ENCODE measurements around the gene KRT28. TPM values are rescaled to one million over a fixed set of nuclear protein-coding genes. Genes with fewer than 3 reads are reported as not detected.
"Not testable (repeated sequence)": the region's sequence is repeated elsewhere in the genome, so short reads cannot be mapped to it uniquely, and the experiment has no call there.

The KRT28 gene
- total and polyA plus RNA-seq, 4 donors, result not detected

- Histone ChIP-seq H3K27me3 (ENCODE audit: control insufficient read depth in 3 of 3, insufficient read depth in 3 of 3, low read length in 2 of 3) (peaks cover 0 to 14% (median 6%) of the 10 kb centered on the region in 3 donors), H3K4me1 (ENCODE audit: control insufficient read depth in 5 of 5, insufficient read depth in 5 of 5, low read length in 5 of 5) (peaks cover 0 to 6% (median 0%) of the 10 kb centered on the region in 5 donors), H3K4me3 (no peak overlapping the region), H3K9me3 (ENCODE audit: control insufficient read depth in 4 of 4, insufficient read depth in 3 of 4, low read length in 3 of 4) (peaks cover 0 to 2% (median under 1%) of the 10 kb centered on the region in 4 donors), H3K9ac (ENCODE audit: insufficient read depth in 1 of 2, low read length in 2 of 2) (no peak overlapping the region), H3K36me3 (ENCODE audit: control insufficient read depth in 4 of 4, insufficient read depth in 4 of 4, low read length in 4 of 4) (peaks cover 0 to 7% (median 6%) of the 10 kb centered on the region in 4 donors), H3K27ac (ENCODE audit: low read depth in 1 of 2, low read length in 1 of 2) (no peak overlapping the region)
- 91 to 96% methylated on average over 3 of the region's 3 CpGs for WGBS, 2 donors
- no peak for TF ChIP-seq CTCF (IDR thresholded peaks at IDR 0.05; ENCODE audit: control extremely low read depth, extremely low read depth)
- ATAC-seq (ENCODE audit: insufficient read depth, low FRiP score) (no peak), DNase-seq (no peak)
Measured at GRCh38 chr17:40816569-40816968, 16.8 kb upstream of the KRT28 start.

- Histone ChIP-seq H3K9me3 (ENCODE audit: control insufficient read depth in 4 of 4, insufficient read depth in 3 of 4, low read length in 3 of 4) (peaks cover 0 to 2% (median under 1%) of the 10 kb centered on the region in 4 donors), H3K27me3 (ENCODE audit: control insufficient read depth in 3 of 3, insufficient read depth in 3 of 3, low read length in 2 of 3) (peaks cover 0 to 22% (median 16%) of the 10 kb centered on the region in 3 donors), H3K27ac (ENCODE audit: low read depth in 1 of 2, low read length in 1 of 2) (no peak overlapping the region), H3K9ac (ENCODE audit: insufficient read depth in 1 of 2, low read length in 2 of 2) (no peak overlapping the region), H3K4me1 (ENCODE audit: control insufficient read depth in 5 of 5, insufficient read depth in 5 of 5, low read length in 5 of 5) (peaks cover 0 to 5% (median 0%) of the 10 kb centered on the region in 5 donors), H3K4me3 (no peak overlapping the region), H3K36me3 (ENCODE audit: control insufficient read depth in 4 of 4, insufficient read depth in 4 of 4, low read length in 4 of 4) (peaks cover 0 to 7% (median 6%) of the 10 kb centered on the region in 4 donors)
- ATAC-seq (ENCODE audit: insufficient read depth, low FRiP score) (no peak), DNase-seq (no peak)
- no peak for TF ChIP-seq CTCF (IDR thresholded peaks at IDR 0.05; ENCODE audit: control extremely low read depth, extremely low read depth)
- whole genome bisulfite sequencing, 2 donors, result 89 to 92% methylated on average over 1 of the region's 1 CpG
Measured at GRCh38 chr17:40815381-40815780, 15.6 kb upstream of the KRT28 start.

GRCh38 chr17:40814657-40815056 lies 14.9 kb upstream of the KRT28 start:
- not testable (repeated sequence) for H3K9me3 ChIP-seq (ENCODE audit: control insufficient read depth in 4 of 4, insufficient read depth in 3 of 4, low read length in 3 of 4); ATAC-seq (ENCODE audit: insufficient read depth, low FRiP score); H3K36me3 ChIP-seq (ENCODE audit: control insufficient read depth in 4 of 4, insufficient read depth in 4 of 4, low read length in 4 of 4); H3K9ac ChIP-seq (ENCODE audit: insufficient read depth in 1 of 2, low read length in 2 of 2); H3K4me1 ChIP-seq (ENCODE audit: control insufficient read depth in 5 of 5, insufficient read depth in 5 of 5, low read length in 5 of 5); H3K27ac ChIP-seq (ENCODE audit: low read depth in 1 of 2, low read length in 1 of 2); H3K4me3 ChIP-seq; DNase-seq
- WGBS, 2 donors, result 81 to 87% methylated on average over 3 of the region's 3 CpGs
- peaks cover 0 to 29% (median 23%) of the 10 kb centered on the region in 3 donors for H3K27me3 ChIP-seq (ENCODE audit: control insufficient read depth in 3 of 3, insufficient read depth in 3 of 3, low read length in 2 of 3)

GRCh38 chr17:40813804-40814203 lies 14.0 kb upstream of the KRT28 start:
- Histone ChIP-seq H3K4me1 (ENCODE audit: control insufficient read depth in 5 of 5, insufficient read depth in 5 of 5, low read length in 5 of 5) (peaks cover 0 to 12% (median 0%) of the 10 kb centered on the region in 5 donors), H3K9ac (ENCODE audit: insufficient read depth in 1 of 2, low read length in 2 of 2) (no peak overlapping the region), H3K36me3 (ENCODE audit: control insufficient read depth in 4 of 4, insufficient read depth in 4 of 4, low read length in 4 of 4) (peaks cover 0 to 7% (median 6%) of the 10 kb centered on the region in 4 donors), H3K9me3 (ENCODE audit: control insufficient read depth in 4 of 4, insufficient read depth in 3 of 4, low read length in 3 of 4) (peaks cover 0 to 2% (median under 1%) of the 10 kb centered on the region in 4 donors), H3K27me3 (ENCODE audit: control insufficient read depth in 3 of 3, insufficient read depth in 3 of 3, low read length in 2 of 3) (peaks cover 0 to 34% (median 30%) of the 10 kb centered on the region in 3 donors), H3K4me3 (no peak overlapping the region), H3K27ac (ENCODE audit: low read depth in 1 of 2, low read length in 1 of 2) (no peak overlapping the region)
- no peak for ATAC-seq (ENCODE audit: insufficient read depth, low FRiP score)
- no peak for TF ChIP-seq CTCF (IDR thresholded peaks at IDR 0.05; ENCODE audit: control extremely low read depth, extremely low read depth)
- DNase-seq, result no peak
- WGBS, 2 donors, result 68 to 72% methylated on average over 4 of the region's 4 CpGs

Data from lung (tissue), 12 donors.